GM18508 (cell line): ENCODE measurements around the gene PRDM2.
"Not testable (repeated sequence)": the region's sequence is repeated elsewhere in the genome, so short reads cannot be mapped to it uniquely, and the experiment has no call there.

Source experiments
- ATAC-seq: cut with Tn5 transposase; IDR thresholded peaks from one replicate; pipeline ENCODE4 v1.9.1; 2021; ENCODE audit warnings: moderate number of reproducible peaks; ENCODE audit not compliant: insufficient read depth, unreplicated experiment

PRDM2 gene

DNA sequence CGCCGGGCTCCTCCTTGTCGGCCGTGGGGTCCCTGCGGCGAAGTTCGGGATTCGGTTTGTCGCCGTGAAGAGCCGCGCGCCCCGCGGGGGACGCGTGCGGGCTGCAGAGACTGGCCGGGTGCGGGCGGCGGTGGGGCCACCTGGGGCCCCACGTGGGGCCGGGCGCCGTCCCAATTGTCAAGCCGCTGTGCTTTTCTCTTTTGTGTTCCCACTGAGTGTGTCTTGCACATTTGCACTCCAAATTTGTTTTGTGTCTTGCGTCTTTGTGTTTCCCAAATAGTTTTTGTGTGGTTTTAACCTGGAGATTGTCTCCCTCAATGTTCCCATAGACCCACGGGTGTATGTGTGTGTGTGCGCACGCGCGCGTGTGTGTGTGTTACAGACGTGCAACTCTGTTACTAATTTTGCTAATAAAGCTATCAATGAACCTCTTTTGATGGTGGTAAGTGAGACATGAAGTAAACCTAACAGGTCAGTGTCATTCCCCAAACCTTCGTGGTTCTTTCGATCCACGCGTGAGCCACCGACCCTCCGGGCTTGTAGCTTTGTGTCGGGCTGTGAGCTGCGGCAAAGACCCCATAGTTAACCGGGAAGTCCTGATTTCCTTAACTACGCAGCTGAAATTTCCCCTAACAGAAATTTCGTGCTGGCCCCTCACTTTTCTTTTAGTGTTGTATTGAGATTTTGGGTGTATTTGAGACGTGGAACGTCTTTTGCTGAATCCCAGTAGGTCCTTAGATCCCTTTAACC lies 708 bp downstream of the PRDM2 start:
- no peak for ATAC-seq

DNA sequence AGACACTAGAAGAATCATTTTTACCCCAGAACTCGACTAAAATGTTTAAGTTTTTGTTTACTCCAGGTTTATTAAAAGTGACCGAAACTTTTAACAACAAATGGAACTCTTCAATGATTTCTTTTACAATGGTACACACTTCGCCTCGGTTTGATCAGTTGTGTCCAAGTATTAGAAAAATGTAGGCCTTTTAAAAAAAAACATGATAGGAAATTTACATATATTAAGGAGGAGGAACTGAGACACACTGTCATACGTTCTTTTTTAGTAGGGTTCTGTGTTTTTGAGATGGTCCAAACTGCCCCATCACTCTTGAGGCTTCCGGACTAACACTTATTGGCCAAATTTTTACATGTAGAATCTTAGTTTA lies 1.3 kb downstream of the PRDM2 start:
- ATAC-seq: no peak

DNA sequence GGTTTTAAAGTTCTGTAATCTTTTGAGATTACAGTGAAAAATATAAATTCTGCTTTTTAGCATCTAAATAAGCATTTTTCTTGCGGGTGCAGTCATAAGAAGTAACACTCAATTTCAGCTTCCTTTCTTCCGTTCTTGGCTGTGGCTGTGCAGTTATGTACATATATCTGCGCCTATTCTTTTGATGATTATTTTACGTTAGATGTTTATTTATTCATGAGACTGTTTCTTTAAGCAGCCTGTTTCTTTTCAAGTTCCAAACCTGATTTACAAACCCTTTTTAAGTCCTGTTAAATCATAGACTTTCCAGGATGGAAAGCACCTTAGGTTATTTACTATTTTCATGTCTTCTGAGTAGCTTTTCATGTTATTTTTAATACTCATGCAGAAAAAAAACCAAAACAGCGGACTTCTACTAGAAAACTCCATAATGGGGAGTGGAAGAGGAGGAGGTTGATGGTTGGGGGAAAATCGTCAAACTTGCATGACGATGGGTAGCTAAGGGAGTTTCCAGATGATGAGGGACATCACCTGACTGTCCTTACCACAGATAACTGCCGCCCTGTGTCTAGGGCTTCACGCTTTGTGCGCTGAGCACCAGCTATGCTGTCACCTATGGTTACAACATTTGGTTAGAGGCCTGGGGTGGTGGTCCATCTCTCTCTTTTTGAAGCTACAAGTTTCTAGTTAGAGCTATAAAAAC lies 2.6 kb downstream of the PRDM2 start:
- ATAC-seq: peak; percentile 70

DNA sequence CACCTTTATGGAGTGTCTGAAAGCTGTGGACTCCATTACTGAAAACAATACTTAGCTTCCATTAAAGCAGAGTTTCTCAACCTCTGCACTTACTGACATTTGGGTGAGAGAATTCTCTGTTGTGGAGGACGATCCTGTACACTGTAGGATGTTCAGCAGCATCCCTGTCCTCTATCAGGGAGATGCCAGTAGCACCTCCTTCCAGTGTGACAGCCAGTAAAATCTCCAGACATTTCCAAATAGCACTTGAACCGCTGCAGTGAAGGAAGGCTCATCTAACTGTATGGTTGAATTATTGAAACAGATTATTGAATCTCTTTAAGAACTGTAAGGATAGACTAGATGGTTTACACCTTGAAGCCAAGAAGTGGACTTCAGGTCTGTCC lies 3.1 kb downstream of the PRDM2 start:
- ATAC-seq: no peak

DNA sequence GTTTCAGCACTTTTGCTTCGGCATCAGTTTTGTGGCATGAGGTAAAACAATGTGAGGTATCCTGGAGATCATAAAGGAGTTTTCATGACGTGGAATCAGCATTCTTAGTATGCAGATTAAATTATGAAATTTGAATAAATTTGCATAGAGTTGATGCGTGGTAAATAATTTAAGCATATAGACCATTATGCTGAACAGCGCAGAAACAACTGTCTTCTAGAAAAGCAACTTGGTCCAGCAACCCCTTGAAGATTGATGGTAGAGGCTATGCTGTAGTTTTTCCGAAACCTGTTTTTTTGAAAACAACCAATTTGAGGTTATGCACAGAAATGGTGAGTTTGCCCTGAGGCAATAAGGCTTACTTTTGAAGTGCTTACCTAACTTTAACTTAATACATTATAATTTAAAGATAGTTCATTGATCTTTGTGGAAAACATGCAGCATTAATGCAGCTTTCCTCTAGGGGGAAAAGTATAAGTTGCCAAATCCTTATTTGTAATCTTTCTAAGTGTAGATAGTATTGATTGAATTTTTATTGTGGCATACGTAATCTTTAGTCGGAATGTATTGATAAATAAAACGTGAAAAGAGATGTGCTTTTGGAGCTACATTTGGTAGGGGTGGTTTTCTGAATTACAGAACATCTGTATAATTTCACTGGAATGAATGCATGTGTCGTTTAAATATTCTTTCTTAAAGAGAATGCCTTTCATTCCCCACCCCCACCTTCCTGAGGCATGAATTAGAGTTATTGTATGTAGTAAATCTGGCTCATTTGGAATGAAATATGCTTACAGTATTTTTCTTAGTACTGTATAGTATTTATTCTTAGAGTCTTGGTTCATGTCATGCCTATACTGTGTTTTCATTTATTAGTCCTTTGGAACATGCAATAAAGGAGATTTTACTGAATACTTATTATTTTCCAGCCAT lies 3.8 kb downstream of the PRDM2 start:
- no peak for ATAC-seq

DNA sequence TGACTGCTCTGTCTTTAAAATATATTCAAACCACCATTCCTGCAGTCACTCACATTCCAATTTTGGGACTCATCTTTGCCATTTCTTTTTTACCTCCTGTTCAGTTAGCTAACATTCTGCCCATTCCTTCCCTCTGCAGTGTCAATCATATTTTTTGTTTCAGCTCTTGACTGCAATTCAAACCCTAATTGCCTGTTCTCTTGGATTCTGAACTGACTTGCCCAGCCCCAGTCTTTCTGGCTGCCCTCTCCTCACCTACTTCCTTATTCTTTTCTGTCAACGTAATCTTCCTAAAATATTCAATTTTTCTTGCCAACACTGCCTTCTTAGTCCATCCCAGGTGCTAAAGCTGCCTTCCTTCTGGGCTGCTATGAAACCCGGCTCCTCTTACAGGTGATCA lies 6.1 kb downstream of the PRDM2 start:
- no peak for ATAC-seq

DNA sequence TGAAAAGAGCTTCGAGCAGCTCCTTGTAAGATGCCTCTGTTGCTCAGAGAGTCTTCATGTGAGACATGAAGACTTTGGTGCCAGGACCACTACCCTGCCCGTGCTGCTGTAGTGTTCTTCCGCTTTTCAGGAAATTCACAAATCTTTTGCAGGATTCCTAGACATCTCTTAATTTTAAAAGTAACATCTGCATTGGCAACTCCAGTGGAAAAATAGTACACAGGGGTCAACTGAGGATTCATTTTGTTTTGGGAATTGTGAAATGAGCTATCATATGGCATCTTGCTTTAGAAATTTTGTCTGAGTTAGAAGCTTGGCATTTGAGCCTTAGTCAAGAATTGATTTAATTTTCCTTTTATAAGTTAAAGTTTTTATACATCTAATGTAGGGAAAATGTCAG lies 7.2 kb downstream of the PRDM2 start:
- ATAC-seq: no peak

DNA sequence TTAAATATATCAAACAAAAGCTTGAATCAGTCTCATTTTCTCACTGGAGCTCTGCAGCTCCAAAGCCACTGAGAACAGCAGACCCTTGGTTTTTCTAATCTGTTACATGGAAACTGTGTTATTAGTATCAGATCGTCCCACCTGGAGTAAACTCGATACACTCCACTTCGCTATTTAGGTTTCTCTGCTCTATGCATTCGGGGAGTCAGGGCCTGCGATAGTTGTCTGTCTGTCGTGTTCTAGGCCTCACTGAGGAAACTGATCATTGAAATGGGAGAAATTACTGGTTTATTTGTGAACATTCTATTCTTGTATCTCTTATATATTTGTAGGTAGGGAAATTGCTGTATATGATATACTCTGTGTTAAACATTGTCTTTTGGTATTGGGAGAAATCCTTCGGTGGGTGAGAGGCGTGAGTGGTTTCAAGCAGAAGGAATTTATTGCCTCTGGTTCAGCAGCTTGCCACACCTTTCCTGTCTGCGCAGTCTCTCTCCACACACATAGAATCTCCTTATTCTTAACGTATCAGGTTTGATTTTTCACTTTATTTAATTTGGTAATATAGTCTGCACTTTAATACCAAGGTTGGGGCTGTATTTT lies 8.5 kb downstream of the PRDM2 start:
- ATAC-seq: no peak

DNA sequence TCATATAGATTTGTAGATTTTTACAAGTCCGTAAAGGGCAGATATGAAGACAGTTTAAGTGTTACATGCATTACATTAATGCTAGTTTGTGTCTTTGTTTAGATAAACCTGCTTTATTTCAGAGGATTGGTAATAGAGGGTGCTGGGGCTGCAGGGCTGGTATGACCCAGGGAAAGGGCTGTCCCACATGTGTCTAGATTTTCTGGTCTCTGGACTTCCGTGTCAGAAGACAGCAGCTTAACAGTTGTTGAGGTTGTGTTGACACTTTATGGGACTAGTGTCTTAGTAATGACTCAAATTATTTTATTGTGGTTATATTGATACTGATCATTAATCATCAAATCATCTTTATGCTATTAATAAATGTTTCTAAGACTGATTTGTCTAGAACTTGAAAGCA lies 10.1 kb downstream of the PRDM2 start:
- ATAC-seq: no peak

DNA sequence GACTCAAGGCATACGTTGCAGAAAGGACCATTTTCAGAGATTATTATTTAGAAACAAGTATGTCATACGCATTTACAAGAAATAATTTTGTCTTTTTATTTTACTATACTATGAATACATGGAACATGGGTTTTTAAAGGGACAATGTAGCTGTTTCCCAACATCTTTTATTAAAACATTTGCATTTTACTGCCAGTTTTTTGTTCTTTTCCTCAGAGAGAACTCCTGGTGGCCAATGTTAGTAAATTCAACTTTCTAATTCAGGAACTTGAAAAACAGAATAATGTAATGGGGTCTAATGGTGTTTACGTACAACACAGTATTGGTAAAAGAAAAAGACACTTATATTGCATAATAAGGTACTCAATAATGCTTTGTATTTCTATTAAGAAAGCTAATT lies 14.9 kb downstream of the PRDM2 start:
- ATAC-seq: no peak

DNA sequence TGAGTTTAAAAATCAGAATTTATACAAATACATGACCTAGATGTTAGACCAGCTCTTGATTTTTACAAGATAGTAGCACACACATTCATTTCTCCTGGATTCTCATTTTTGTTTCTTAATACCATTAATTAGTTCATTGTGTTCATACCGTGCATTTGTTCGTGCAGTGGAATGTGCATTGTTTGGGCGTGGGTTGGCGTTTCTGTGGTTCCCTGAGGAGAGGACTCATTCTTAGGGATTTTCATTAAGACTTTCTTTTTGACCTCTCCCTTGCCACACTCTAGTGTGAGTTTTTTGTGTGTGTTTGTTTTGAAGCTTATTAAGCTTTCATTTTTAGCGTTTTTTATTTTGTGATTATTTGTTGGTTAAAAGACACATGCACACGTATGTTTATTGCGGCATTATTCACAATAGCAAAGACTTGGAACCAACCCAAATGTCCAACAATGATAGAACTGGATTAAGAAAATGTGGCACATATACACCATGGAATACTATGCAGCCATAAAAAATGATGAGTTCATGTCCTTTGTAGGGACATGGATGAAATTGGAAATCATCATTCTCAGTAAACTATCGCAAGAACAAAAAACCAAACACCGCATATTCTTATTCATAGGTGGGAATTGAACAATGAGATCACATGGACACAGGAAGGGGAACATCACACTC lies 15.8 kb downstream of the PRDM2 start:
- ATAC-seq: not testable (repeated sequence)

DNA sequence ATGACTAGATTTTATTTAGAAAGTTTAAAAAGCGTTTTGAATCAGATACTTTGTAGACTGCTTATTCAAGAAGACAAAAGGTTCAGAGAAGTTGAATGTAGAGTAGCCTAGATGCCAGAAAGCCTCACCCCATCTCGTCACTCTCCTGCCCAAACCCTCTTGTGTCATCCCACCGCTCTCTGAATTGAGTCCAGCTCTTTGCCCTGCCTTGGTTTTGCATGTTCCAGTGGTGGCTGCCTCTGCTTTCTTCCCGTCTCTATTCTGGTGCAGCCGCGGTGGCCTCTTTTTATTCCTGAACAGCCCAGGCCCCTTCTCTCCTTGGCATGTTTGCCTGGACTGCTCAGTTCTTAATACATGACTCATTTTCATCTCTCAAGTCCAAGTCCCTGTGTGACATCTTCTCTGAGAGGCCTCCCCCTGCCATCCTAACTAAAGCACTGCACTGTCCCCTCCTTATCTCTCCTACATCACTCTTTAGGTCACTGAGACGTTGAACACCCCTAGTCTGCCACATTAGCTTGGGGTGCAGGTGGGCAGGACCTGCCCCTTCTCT lies 22.9 kb downstream of the PRDM2 start:
- no peak for ATAC-seq

DNA sequence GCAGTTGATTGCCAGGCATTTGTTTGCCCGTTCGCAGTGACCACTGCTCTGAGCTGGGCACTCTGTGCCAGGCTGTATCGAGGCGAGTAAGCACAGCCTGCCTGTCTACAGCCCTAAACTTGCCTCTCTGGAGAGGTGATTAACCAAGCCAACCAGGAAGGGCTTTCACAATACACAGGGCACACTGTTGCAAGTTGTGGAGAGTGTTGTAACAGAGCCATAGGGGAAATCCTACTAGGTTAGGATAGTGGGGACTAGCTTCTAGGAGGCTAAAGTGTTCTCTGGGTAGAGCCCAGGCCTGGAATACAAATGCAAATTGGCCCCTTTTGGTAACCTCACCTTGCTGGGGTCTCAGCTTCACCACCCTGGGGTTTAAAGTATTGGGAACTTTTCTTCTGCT lies 23.8 kb downstream of the PRDM2 start:
- ATAC-seq: no peak

DNA sequence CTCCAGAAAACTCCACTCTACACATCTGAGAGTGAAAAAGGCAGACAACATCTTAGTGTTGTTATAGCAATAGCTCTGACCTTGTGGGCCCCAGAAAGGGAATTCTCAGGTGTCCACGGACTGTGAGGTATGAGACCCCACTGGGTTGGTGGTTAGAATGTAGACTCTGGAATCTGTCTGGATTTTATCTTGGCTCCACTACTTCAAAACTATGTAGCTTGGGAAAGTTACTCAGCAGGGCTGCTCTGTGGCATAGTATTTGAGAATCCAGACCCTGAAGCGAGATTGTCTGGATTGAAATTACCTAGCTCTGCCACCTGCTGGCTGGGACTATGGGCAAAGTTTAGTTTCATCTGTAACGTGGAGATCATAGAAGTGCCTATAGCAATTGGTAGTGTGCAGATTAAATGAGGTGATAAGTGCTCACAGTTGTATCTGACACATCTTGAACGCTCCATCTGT lies 25.8 kb downstream of the PRDM2 start:
- no peak for ATAC-seq

DNA sequence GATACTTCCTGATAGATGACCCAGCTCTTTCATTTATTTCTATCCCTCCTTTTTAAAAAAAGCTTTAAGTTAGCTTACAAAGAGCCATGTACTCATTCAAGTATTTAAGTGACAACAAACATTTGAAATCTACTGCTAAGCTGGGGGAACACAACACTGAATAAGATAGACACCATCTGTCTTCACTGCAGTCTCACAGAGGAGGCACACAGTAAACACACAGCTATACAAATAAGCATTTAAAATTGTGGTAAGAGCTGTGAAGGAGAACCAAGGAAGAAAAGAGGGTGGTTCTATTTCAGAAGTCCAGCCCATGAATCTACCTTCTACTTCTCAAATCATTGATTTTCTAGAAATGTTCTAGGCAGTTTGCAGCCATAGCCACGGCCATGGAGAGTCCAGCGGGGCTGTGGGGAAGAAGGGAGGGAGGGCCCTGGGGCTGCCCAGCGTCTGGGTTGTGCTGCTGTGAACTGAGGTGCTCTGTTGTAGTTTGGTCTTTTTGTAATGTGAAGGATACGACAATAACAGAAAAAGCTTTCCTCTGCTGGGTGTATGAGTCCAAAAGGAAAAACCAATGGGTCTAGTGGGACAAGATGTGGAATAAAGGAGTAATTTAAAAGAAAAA lies 28.2 kb downstream of the PRDM2 start:
- ATAC-seq: no peak

DNA sequence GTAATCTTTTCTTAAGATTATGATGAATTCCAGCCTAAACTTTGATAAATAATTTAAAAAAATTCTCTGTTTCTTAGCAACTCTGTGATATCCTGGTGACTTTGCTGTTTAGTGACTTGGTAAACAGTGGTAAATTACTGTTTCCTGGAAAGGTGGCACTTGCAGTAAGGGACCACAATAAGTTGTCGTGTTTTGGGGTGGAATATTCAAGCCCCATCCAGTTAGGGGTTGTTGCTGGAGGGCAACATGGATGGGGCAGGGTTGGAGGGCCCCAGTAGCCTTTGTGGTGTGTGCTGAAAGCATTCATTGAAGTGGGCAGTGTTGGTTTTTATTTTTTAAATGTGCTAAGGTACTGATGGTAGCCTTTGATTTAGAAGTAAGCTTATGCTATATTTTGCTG lies 30.3 kb downstream of the PRDM2 start:
- no peak for ATAC-seq

DNA sequence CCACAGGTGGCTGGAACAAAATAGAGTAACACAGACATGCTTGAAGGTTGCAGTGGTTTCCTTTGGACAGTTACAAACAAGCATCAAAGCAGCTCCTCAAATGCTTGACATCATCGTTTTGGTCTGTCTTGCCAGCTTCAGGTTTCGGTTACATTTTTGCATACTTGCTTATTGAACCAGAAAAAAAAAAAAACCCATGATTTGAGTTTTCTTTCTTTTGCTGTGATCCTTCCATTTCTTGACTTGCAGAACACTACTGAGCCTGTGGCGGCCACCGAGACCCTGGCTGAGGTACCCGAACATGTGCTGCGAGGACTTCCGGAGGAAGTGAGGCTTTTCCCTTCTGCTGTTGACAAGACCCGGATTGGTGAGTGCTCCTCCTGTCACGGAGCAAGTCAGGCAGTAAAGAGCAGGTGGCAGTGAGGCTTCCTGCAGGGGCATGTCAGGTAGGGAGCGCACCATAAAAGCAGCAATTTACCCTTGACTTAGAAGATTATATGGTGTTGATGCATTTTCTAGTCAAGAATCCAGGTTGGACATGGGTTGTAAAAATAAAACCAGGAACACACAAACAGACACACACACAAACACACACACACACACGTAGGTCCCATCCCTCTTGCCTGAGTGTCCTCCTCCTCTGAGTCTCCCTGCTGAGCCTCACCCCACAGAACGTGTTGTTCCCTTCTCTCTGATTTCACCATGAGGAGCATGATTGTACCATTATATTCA lies 30.9 kb downstream of the PRDM2 start:
- peak; percentile 73 for ATAC-seq

DNA sequence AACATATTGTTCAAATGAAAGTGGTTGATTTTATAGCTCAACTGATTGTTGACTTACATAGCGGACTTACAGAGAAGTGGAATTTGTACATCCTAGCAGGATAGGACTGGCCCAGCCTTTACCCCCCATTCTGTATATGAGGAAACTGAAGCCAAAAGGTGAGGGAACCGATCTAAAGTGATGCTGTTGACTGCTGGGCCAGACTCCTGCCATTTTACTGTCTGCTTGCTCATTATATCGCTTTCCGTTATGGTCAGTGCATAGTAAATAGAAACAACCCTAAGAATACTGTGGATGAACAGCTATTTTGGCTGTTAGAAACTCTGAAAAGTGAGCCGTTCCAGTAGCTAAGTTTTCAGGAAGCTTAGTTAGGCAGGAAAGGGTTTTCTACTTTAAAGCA lies 31.9 kb downstream of the PRDM2 start:
- no peak for ATAC-seq
